Measurements from ENCODE around the gene UQCRQ.

The UQCRQ gene

DNA sequence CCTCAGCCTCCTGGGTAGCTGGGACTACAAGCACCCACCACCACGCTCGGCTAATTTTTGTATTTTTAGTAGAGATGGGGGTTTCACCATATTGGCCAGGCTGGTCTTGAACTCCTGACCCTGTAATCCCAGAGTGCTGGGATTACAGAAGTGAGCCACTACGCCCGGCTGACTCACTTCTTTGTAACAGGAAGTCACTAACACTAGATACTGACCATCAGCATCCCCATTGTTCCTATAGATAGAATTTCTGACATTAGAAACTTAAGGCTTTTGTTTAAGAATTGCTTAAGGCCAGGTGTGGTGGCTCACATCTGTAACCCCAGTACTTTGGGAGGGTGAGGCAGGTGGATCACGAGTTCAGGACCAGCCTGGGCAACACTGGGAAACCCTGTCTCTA, 49.2 kb downstream of the UQCRQ start:
- no peak for DNase-seq (ENCODE audit: low spot score)

DNA sequence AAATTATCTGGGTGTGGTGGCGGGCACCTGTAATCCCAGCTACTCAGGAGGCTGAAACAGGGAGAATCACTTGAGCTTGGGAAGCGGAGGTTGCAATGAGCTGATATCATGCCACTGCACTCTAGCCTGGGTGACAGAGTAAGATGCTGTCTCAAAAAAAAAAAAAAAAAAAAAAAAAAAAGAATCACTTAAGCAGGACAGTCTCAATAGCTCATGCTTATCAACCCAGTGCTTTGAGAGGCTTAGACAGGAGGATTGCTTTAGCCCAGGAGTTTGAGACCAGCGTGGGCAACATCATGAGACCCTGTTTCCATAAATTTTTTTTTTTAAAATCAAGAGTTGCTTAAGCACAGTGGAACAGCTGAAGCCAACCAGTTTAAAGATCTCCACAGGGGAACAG, 49.6 kb downstream of the UQCRQ start:
- DNase-seq (ENCODE audit: low spot score) = no peak

Data from COLO829 (cell line).